ENCODE results near the gene CHAF1A.
A peak's percentile ranks its signal among the peaks of the same experiment; 100 is the strongest.

CHAF1A gene

DNA sequence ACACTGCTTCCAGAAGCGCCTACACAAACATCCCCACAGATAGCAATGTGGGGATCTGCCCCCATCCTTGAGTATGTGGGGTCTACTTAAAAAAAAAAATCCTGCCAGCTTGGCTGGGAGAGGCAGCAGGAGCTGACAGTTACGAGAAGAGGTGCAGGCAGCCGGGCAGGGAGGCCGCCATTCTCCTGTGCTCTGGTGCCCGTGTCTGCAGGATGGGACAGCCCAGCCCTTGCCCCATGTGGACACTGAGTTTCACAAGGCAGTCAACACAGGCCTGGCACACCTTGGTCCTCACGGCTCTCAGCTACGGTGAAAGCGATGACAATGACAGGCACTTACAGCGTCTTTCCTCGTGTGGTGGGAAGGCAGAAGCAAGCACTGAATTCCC is 35.1 kb upstream of the CHAF1A start:
- no peak for DNase-seq (ENCODE audit: low read depth)

DNA sequence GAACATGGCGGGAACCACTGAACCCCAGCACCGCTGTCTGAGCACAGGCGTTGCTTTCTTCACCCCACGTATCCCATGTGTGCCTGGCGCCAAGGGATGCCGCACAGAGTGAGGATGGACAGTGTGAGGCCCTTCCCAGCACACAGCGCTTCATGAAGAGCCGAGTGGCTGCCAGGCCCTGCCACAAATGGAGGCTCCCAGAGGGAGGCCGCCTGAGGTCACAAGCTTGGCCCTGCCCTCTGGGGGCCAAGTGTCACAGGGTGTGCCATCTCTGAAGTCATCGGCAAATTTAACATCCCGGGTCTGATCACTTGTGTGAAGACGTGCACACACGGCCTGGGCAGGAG is 34.7 kb upstream of the CHAF1A start:
- DNase-seq (ENCODE audit: low read depth) = no peak

DNA sequence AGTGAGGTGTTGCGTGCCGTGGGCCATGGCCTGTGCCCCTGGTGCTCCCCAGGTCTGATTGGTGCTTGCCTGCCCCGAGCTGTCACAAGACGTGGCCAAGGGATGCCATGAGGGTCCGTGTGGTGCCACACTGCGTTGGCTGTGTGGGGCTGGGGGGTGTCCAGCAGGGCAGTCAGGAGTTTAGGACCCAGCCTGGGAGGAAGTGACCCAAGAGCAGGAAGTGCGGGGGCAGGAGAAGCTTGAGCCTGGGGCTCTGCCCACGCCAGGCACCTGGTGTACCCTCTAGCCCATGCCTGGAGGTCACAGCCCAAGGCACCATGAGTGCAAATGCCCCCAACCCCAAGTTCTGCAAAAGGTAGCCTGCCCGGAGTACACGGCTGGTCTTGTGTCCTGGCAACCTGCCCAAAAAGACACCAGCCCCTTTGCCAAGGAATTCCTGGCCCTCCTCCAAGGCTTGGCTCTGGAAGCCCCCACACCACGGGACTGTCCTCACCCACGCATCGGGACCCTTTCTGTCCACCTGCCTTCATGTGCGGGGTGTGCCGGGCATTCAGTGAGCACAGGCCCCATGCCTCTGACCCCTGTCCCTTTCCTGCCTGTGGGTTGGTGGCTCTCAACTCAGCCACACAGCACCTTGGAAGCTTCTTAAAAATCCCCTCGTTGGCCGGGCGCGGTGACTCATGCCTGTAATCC is 34.2 kb upstream of the CHAF1A start:
- DNase-seq (ENCODE audit: low read depth) = no peak

DNA sequence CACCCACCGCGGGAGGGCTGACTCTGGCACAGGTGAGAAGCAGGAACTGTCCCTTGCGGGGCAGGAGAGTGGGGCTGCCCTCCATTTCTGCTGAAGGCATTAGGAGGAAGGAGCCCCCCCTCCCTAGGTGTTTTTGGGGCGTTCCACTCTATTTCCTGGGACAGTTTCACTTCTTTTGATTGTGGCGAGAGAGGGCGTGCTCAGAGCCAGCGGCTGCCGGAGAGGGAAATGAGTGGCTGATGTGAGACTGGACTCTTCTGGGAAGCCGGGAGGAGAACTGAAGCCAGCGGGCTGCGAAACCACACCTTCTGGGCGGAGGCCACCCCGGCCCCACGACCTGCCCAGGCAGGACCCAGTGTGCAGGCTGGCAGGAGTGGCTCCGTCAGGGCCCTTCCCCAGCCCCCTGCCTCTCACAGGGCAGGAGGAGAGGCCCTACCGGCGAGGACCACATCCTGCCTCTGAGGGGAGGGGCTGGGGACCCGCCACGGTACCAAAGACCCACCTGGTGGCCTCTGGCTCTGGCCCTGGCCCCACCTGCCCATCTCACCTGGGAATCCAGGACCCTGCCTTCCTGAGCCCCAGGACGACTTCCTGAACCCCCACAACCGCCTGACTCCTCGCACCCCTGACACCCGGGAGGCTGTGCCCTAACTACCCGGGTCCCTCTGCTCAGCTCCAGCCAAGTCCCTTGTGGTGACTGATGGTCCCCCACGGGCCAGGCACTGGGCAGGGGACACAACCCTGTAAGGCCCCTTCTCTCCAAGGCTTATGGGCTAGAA is 33.1 kb upstream of the CHAF1A start:
- DNase-seq (ENCODE audit: low read depth) = peak; percentile 55

DNA sequence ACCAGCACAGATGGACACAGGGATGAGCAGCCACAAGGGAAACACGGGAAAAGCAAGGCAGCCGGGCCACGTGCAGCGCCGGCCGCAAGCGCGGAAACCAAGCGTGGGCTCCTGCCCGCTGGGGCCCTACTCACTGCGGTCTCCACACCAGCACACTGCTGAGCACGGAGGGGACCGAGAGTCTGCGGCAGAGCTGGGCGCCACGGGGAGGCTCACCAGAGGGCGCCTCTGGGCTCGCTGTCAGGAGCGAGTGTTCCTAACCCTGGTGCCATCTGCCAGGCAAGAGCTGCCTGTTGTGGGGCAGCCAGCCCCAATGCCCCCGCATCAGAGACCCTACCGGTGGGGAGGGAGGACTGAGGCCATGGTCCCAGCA is 32.6 kb upstream of the CHAF1A start:
- peak; percentile 61 for DNase-seq (ENCODE audit: low read depth)

DNA sequence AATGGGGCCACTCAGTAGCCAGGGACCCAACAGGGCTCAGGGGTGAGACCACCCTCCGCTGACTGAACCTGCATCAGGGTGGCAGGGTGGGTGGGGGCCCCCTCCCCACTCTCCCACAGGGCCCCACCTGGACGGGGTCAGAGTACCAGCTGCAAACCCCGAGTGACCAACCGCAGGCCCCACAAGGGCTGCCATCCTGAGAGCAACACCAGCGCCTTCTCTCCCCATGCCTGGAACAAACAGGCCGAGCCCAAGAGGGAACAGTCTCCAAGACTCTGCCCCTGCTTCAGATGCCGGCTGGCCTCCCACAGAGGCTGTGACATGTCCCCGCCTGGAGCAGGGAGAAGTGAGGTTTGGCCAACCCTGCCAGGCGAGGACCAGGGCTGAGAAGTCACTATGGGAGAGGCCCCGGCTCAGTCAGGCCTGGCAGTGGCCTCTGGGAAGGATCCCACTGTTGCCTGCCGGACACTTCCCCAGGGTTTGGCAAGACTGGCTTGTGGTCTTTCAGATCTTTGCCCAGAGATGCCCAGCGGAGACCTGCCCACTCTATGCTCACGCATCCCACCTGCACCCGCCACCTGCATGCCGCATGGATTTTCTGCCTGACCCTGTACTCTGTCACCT is 31.9 kb upstream of the CHAF1A start:
- DNase-seq (ENCODE audit: low read depth) = no peak

DNA sequence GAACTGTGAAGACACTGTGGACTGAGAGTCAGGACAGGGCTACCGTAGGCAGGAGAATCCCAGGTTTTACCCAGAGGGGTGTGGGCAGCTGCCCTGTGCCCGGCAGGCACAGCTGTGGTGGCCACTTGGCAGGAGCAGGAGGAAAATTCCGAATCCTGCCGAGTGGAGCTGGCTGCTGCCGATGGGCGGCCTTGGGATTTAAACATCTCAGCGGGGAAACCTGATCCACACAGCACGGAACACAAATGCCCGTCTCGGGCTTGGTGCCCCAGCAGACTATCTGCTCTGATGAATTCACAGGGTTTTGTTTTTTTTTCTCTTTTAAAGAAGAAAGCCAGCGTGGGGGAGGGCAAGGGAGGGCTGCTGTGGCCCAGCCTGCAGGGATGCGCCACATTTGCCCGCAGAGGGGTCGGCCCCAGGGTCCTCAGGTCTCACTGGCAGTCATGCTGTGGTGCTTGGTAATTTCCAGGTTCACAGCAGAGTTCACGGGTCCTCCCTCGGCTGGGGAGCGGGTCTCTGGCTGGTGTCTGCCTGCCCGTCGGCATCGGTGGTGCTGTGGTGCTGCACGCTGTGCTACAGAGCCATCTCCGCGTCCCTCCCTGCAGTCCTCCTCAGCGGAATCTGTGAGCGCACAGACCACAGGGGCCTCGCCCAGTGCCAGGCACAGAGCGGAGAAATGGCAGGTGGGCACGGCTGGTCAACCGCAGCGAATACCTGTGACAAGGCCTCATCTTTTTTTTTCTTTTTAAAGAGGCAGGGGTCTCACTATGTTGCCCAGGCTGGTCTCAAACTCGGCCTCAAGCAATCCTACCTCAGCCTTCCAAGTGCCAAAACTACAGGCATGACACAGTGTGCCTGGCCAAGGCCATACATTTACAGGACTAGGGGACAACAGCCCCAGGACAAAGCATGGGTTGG is 30.9 kb upstream of the CHAF1A start:
- DNase-seq (ENCODE audit: low read depth) = no peak

DNA sequence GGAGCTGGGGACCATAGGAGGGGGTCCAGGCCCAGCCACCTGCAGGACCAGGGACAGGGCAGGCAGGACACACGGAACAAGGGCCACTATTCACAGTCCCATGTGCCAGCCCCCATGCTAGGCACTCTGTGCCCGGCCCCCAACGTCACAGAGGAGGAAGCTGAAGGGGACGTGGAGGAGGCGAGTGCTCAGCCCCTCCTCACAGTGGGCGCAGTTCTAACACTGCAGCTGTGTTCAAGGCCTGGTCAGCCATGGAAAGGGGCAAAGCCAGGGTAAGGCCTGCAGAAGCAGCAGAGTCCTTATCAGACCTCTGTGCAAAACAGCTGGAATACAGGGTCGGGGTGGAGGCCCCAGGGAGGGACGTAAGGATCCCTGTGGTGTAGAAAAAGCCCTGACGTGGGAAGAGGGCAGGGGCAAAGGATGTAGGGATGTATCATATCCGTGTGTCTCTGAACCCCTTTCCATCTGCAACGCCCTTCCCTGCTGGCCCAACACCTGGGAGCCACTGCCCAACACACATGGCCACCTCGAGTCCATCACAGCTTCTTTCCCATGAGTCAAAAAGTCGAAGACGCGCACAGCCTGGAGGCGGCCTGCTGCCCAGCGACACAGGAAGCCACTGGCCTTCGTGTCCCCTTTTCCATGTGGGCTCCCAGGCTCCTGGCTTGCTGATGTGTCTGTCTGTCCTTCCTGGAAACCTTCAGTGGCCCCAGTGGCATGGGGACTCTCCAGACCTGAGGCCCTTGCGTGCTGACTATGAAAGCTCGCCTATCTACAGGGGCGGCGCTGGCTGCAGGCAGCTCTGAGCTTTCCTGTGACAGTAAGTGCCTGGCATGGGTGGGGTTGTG is 30.1 kb upstream of the CHAF1A start:
- DNase-seq (ENCODE audit: low read depth) = no peak

DNA sequence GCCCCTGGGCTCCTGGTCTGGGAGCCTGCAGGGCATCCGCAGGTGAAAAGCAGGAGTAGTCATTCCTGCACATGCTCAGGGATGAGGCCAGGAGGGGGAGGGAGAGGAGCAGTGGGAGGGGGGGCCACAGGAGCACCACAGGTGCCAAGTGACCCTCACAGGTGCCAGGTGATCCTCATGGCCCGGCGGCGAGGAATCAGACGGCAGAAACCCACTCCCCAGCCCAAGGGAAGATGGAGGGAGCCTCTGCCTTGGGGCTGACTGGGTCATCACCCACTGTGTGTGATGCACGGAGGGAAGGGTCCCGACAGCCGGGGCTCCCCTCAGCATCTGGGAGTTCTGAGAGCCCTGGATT is 29.4 kb upstream of the CHAF1A start:
- DNase-seq (ENCODE audit: low read depth) = no peak

DNA sequence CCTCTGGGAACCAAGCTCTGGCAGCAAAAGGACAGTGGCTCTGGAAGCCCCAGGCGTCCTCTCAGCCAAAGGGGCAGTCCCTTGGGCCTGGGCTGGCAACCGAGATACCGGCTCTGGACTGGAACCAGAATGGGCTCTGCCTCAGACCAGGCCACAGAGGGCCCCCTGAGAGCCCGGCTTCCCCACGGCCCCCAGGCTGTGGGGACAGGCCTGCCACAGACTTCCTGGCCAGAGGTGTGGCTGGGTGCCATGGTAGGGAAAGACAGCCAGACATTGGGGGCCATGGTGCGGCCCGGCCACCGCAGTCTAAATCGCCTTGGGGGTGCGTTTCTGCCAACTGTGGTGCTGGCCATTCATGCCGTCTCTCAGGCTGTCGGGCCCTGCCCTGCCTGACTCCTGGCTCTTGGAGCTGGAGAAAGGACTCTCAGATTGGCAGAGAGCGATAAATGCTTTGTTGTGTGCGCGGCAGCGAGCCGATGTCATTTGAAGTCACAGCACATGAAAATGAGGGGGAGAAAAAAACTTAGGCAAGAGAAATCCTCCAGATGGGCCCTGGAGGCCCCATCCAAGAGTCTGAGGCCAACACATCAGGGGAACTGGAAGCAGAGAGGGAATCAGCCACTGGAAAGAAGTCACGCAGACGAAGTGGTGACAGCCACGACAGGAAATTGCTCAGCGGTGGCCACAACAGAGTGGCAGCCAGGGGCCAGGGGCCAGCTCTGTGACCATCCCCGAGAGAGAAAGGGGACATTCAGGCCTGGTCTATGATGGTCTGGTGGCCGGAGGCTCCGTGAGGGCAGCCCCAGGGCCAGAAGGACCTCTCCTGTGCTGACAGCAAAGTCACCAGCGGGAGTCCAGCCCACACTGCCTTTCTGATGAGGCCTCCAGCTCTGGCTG is 28.6 kb upstream of the CHAF1A start:
- no peak for DNase-seq (ENCODE audit: low read depth)

DNA sequence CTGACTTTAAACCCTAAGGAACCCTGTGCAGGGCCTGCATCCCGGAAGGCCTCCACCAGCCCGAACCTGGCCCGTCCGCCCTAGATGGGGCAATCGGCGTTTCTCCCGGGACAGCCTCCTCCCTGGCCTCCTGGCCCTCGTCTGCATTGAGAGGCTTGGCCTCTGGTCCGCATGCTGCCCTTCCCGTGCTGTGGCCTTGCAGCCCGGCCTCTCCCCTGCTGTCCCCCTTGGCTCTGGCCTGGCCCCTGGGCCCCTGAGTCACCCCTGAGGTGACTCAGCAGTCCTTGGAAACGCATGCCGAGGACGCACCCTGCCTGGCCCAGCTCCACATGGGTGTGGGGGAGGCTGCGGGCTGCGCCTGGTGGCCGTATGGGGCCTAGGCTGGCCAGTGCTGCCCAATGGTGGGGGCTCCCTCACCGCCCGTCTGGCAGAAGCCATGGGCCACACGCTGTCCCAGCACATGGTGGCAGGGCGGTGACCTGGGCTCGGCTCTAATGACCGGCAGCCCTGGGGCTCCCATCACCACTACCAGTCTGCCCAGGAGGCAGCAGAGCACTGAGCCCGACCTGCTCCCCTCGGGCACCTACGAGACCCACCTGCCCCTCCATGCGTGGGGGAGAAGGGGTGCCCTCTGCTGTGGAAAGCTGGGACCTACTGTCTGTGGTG is 27.8 kb upstream of the CHAF1A start:
- DNase-seq (ENCODE audit: low read depth) = no peak

DNA sequence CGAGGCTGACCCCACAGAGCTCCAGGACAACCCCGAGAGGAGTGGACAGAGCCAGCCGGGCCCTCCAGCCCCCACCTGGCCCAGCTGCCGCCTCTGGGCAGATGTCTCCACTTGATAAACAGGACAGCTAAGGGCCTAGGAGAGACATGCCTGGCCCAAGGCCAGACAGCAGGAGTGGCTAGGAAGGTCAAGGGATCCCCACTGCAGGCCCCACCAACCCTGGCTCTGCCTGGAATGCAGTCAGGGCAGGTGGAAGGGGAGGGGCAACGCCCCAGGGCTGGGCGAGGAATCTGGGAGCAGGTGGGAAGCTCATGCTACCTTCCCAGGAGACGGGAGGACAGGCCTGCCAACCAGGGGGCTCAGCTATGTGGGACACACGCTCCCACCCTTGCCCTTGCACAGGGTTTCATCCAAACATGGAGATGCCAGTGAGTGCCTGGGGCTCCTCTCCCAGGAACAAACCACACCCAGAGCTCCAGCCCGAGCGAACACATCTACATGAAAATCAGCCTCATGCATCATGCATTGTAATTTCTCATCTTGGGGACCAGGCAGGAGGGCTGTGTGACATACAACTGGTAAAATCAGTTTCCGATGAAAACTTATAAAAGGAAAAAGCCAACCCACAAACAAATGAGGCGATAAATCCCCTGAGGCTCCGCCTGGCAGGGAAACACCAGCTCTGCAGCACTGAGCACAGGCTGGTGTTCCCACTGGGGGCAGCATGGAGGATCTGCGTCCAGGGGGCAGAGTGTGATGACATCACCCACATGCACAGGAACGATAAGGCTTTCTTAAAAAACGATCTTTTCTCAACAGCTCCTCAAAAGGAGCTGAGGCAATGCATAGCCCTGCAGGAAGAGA is 27.0 kb upstream of the CHAF1A start:
- DNase-seq (ENCODE audit: low read depth) = no peak

DNA sequence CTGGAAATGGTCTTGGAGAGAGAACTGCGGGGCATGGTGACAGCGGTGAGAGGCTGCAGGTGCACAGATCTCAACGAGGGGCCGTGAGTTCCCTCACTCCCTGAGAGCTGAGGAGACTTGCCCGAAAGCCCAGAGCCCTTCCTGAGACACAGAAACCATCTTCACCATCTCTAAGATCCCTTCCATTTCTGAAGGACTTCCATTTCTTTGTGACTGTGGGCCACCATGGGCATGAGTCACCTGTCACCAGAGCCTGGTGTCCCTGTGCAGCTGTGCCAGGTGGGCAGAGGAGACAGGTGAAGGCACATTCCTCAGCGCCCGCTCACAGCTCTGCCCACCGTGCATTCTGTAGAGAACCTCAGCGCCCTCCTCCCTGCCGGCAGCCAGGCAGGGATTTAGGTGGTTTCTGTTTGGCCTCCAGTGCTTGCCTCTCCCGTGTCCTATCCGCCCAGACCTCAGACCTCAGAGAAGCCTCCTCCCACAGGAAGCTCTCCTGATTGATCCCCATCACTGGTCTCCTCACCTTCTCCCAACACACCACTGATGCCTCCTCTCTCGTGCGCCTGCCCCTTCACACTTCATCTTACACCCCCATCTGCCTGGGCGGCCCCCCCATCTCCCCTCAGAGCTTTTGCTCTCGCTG is 26.3 kb upstream of the CHAF1A start:
- no peak for DNase-seq (ENCODE audit: low read depth)

DNA sequence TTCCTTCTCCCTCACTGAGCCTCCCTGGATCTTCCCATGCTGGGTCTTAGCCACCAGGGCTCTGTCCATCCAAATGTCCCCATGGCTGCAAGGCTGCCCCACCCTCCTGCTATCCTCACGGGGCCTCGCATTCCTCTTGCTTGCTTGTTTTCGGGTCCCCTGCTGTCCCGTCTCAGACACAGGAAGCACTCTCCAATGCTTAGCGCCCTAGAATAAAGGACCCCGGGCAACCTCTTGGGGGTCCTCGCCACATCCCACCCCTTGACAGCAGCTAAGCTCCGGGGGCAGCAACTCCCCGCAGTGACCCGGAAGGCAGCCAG is 25.8 kb upstream of the CHAF1A start:
- DNase-seq (ENCODE audit: low read depth) = no peak

DNA sequence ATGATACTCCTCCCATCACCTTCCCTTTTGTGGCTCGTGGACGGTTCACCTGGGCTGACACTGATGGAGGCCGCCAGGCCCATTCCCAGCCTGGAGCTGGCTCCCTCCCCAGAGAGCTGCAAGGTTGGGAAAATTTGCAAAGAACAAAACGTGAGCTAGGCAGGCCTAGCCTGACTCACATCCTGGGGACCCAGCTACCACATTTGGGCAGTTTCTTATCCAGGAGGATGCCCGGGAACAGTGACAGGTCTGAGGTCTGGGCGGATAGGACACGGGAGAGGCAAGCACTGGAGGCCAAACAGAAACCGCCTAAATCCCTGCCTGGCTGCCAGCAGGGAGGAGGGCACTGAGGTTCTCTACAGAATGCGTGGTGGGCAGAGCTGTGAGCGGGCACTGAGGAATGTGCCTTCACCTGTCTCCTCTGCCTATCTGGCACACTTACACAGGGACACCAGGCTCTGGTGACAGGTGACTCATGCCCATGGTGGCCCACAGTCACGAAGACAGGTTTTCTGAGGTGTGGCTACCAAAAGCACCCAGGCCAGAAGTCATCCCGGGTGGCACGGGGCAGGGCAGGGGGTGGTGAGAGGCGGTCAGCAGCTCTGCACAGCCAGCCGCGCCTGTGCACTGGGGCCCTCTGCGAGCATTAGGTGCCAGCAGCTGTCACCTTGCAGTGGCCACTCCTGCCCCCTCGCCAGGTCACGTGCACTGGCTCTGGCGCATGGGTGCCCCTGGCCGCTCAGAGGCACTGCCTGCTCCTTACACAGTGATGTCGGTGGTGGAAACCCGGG is 25.3 kb upstream of the CHAF1A start:
- no peak for DNase-seq (ENCODE audit: low read depth)

DNA sequence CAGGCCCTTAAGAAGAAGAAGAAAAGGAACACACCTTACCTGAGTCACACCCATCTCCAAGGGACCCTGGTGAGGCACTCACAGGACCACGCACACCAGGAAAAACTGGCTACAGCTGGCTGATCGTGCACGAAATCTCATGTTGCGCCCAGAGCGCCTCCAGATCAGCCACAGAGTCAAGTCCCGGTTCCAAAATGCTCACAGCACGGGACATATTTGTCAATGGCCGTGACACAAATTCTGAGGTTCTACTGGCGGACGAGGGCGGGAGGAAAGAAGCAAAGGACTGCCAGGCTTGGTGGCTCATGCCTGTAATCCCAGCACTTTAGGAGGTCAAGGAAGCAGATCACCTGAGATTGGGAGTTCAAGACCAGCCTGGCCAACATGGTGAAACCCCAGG is 23.6 kb upstream of the CHAF1A start:
- no peak for DNase-seq (ENCODE audit: low read depth)

DNA sequence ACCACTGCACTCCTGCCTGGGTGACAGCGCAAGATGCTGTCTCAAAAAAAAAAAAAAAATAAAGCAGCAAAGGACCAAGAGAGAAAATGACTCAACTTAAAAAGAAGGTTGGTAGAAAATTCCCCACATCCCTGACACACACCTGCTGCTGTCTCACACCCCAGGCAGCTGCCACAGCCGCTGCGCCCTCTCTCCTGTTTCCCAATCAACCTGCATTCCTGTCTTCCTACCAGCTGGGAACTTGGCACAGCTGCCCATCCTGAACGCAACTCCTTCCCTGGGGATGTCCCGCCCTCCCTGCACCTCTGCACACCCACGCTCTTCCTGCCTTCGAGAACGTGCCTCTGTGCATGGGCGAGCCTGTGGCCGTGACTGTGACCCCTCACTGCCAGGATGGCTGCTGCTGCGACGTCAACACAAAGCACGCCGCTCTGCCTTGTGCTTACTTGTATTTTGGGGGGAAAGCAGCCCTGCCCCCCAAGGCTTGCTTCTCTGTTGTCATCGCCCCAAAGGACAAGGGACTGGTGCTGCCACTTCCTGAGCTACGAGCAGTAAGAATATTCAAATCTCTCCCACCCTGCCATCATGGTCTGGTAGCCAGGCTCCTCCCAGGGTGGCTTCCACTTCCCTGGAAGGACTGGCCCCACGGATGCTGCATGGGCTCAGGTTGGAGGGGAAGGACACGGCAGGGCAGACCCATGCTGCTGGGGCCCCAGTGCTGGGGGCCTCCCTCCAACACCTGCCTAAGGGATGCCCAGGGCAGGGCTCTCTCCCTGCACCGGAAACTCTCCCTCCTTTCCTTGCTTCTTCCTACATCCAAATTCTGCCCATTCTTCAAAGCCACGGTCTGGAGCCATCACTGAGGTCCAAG is 22.8 kb upstream of the CHAF1A start:
- DNase-seq (ENCODE audit: low read depth) = no peak

Data from activated gamma-delta T cell treated with anti-CD3 and anti-CD28 coated beads, Interleukin-2, amount 50 U/mL, for 16 hours (primary cell).